Peyer's patch (tissue), 4 donors: ENCODE data around the gene IKZF5. TPM values are rescaled to one million over a fixed set of nuclear protein-coding genes. Genes with fewer than 3 reads are reported as not detected.
A peak's percentile ranks its signal among the peaks of the same experiment; 100 is the strongest.

ENCODE experiments used
- DNase-seq, 3 donors: peaks; one replicate each; pipeline ENCODE4 v3.0.0-alpha.2; 2017 to 2019
- H3K27ac ChIP-seq, 4 donors: fragments of 200-600 bp; sonication (generic); one replicate each; pipeline ENCODE4 v1.5.1; 2016 to 2019
- H3K27me3 ChIP-seq, 2 donors: fragments of 200-600 bp; sonication (generic); one replicate each; pipeline ENCODE4 v1.5.1; 2019
- H3K36me3 ChIP-seq, 3 donors: fragments of 200-600 bp; sonication (generic); one replicate each; pipeline ENCODE4 v1.5.1; 2016 to 2019
- H3K4me1 ChIP-seq, 4 donors: fragments of 200-600 bp; sonication (generic); one replicate each; pipeline ENCODE4 v1.5.1; 2016 to 2019
- H3K4me3 ChIP-seq, 4 donors: fragments of 200-600 bp; sonication (generic); 1 replicate in 3 of 4; 2 replicates in 1 of 4; pipeline ENCODE4 v1.5.1; 2016 to 2019; ENCODE audit warnings: mild to moderate bottlenecking in 1 of 4
- H3K9me3 ChIP-seq, 4 donors: fragments of 200-600 bp; sonication (generic); one replicate each; pipeline ENCODE4 v1.5.1; 2016 to 2019; ENCODE audit warnings: mild to moderate bottlenecking in 1 of 4
- POLR2A ChIP-seq, 2 donors: fragments of 450-650 bp; IDR thresholded peaks; one replicate each; pipeline ENCODE4 v1.5.1; 2017; ENCODE audit warnings: antibody characterized with exemption in 2 of 2, mild to moderate bottlenecking in 2 of 2, moderate library complexity in 2 of 2
- total RNA-seq, 4 donors: library from RNA; depleted of rRNA; stranded (reverse); fragments of >200 nt; gene quantifications; one replicate each; pipeline ENCODE4 v1.1.0, GENCODE V29; 2016
- TF ChIP-seq, protein P1 (sequence below), 6 experiments: fragments of 450-650 bp in 4 of 6; fragments of 200-600 bp in 2 of 6; sonication (generic) in 1 of 6; IDR thresholded peaks; one replicate each; pipeline ENCODE4 v1.5.1; 2017 to 2019; ENCODE audit warnings: antibody characterized with exemption in 6 of 6, mild to moderate bottlenecking in 3 of 6, moderate library complexity in 1 of 6

Gene IKZF5
- total RNA-seq: 1 to 10 TPM; 7.4 to 9.5 (median 8.1) TPM

DNA sequence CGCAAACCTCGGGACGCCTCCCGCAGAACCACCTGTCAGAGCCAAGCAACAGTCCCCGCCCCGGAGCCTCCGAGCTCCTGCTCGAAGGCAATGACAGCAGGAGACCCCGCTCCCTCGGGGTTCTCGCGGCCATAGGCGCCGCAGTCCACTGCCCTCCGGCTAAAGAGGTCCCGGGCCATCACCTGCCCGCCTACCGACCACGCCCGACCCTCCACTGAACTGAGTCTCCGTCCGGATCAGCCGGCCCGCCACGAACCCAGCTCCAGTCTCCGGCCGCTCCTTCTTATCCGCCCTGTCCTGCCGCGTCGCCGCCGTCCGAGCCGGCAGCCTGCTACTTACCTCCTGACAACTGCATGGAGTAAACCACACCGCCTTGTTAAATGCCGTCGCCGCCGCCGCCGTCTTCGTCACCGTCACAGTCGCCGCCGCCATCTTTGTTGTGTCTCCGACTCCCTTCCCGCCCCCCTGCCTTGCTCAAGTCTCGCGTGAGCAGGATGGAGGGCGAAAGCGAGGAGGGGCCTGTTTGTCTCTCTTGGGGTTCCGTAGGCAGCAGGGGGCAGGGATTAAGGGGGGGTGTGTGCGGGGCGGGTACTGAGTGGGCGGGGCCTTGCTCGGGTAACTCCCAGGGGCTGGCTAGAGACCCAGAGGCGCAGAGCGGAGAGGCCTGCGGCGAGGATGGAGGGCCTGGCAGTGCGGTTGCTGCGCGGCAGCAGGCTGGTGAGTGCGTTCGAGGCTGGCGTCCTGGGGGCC lies at the start of gene IKZF5, which contains the start of gene ACADSB:
IKZF5 (minus strand) TSS at position 441 of the 750 bp plus-strand sequence. CDS start 10,170 bp downstream, outside the sequence.
ACADSB (plus strand) TSS at position 652 of the 750 bp plus-strand sequence; CDS start at position 676, 24 bp downstream.
- H3K4me3 ChIP-seq: peak within 1 kb of the TSS; percentile 80 to 95 (median 88)
- peak; percentile 96 to 98 (median 97) for DNase-seq
- peak; percentile 58 to 87 for TF ChIP-seq POLR2A (IDR thresholded peaks at IDR 0.05)
- TF ChIP-seq, protein P1, sequence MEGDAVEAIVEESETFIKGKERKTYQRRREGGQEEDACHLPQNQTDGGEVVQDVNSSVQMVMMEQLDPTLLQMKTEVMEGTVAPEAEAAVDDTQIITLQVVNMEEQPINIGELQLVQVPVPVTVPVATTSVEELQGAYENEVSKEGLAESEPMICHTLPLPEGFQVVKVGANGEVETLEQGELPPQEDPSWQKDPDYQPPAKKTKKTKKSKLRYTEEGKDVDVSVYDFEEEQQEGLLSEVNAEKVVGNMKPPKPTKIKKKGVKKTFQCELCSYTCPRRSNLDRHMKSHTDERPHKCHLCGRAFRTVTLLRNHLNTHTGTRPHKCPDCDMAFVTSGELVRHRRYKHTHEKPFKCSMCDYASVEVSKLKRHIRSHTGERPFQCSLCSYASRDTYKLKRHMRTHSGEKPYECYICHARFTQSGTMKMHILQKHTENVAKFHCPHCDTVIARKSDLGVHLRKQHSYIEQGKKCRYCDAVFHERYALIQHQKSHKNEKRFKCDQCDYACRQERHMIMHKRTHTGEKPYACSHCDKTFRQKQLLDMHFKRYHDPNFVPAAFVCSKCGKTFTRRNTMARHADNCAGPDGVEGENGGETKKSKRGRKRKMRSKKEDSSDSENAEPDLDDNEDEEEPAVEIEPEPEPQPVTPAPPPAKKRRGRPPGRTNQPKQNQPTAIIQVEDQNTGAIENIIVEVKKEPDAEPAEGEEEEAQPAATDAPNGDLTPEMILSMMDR (IDR thresholded peaks at IDR 0.05): no peak
- H3K27ac ChIP-seq: peak within 1 kb of the TSS; percentile 88 to 97 (median 92)
- H3K4me1 ChIP-seq: peaks cover 0 to 26% (median 3%) of the 10 kb centered on the region in 4 donors
- H3K36me3 ChIP-seq: no peaks in the 10 kb centered on the region
- no peaks in the 10 kb centered on the region for H3K27me3 ChIP-seq
- H3K9me3 ChIP-seq: no peaks in the 10 kb centered on the region

- peaks cover 0 to 13% (median 0%) of the 10 kb centered on the region in 3 donors for H3K36me3 ChIP-seq
- no peak overlapping the region for H3K27ac ChIP-seq
- TF ChIP-seq, protein P1 (IDR thresholded peaks at IDR 0.05): no peak
- no peak for TF ChIP-seq POLR2A (IDR thresholded peaks at IDR 0.05)
- no peak for DNase-seq
- no peaks in the 10 kb centered on the region for H3K9me3 ChIP-seq
- no peaks in the 10 kb centered on the region for H3K27me3 ChIP-seq
- H3K4me1 ChIP-seq: no peaks in the 10 kb centered on the region
- no peak overlapping the region for H3K4me3 ChIP-seq
Measured at GRCh38 chr10:123057968-123058367, 49.4 kb upstream of the IKZF5 start.

DNA sequence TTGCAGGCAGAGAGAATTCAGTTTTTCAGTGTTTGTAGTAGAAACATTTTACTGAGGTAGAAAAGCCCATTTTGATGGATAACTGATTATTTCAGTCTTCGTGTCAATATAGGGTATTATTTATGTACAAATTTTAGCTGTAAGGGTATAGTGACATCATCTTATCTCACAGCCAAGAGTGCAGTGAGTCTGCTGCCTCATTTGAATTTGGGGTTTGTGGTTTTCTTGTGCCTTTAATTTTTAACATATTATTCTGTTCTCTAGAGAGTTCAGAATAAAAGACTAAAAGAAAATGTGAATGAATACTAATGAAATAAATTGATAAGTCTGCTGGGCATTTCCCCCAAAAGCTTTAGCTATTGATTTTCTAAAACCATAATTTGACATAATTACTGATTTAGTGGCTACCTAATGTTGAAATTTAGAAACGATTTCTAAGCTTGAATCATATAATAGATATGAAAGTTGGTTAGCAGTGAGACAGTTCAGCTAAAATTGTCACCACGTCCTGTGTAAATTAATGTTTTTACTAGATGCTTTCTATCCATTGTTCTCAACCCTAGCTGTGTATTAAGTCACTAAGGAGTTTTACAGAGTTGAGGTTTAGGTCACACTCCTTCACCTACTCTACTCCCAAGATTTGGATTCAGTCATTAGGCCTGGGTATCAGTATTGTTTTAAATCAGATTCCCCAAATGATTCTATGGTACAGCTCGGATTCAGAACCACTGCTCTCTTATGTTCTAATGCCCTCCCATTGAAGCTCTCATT lies 37.6 kb upstream of the IKZF5 start:
- no peaks in the 10 kb centered on the region for H3K4me1 ChIP-seq
- TF ChIP-seq, protein P1 (IDR thresholded peaks at IDR 0.05): no peak
- TF ChIP-seq POLR2A (IDR thresholded peaks at IDR 0.05): no peak
- DNase-seq: no peak
- H3K27ac ChIP-seq: no peak overlapping the region
- H3K27me3 ChIP-seq: no peaks in the 10 kb centered on the region
- no peak overlapping the region for H3K4me3 ChIP-seq
- H3K36me3 ChIP-seq: peaks cover 0 to 11% (median 0%) of the 10 kb centered on the region in 3 donors
- H3K9me3 ChIP-seq: no peaks in the 10 kb centered on the region

DNA sequence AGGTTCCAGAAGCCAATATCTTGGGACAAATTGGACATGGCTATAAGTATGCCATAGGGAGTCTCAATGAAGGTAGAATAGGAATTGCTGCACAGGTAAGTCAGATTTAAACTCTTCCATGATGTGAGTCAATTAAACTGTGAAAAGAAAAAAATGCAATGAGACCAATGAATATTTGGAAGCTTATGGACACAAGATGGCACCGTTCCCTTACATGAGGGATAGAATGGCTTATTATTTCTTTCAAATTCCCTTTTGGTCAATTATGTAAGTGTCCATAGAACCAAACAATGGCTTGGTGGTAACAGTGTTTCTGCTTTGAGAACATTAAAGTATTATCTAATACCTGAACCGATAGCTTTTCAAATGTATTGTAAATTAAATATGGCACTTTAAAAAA lies 35.8 kb upstream of the IKZF5 start:
- peaks cover 0 to 11% (median 0%) of the 10 kb centered on the region in 3 donors for H3K36me3 ChIP-seq
- H3K4me3 ChIP-seq: no peak overlapping the region
- H3K9me3 ChIP-seq: no peaks in the 10 kb centered on the region
- H3K27me3 ChIP-seq: no peaks in the 10 kb centered on the region
- TF ChIP-seq, protein P1 (IDR thresholded peaks at IDR 0.05): no peak
- no peak for TF ChIP-seq POLR2A (IDR thresholded peaks at IDR 0.05)
- H3K4me1 ChIP-seq: no peaks in the 10 kb centered on the region
- H3K27ac ChIP-seq: no peak overlapping the region
- no peak for DNase-seq

DNA sequence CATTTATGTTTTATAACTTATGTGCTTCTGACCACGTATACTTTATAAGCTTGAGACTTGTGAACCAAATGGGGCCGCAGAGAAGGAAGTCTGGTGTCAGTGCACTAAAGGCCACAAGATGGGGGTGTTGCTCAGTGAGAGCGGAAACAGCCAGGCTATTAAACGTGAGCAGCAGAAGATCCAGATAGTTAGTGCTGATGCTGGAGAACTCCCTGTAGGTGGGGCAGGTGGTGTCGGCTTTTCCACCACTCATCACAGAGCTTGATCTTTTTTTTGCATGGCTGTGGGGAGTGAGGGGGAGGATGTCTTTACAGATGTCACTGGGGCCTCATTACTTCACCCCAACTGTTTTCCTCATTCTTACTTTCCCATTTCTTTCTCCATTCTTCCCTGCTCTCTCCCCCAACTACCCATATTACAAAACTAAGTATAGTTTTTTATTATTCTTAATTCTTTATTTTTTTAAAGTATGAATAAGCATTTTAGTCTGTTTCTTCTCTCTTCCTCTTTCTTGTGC lies 34.9 kb upstream of the IKZF5 start:
- no peaks in the 10 kb centered on the region for H3K4me1 ChIP-seq
- no peaks in the 10 kb centered on the region for H3K9me3 ChIP-seq
- H3K27me3 ChIP-seq: no peaks in the 10 kb centered on the region
- peak in 1 of 3 donors; percentile 61 for DNase-seq
- no peak for TF ChIP-seq POLR2A (IDR thresholded peaks at IDR 0.05)
- TF ChIP-seq, protein P1 (IDR thresholded peaks at IDR 0.05): peak in 4 of 6 experiments; percentile 65 to 72 (median 68)
- no peak overlapping the region for H3K4me3 ChIP-seq
- H3K27ac ChIP-seq: no peak overlapping the region
- peaks cover 0 to 11% (median 0%) of the 10 kb centered on the region in 3 donors for H3K36me3 ChIP-seq
